ENCODE data around the gene KCND3. TPM values are rescaled to one million over a fixed set of nuclear protein-coding genes. Genes with fewer than 3 reads are reported as not detected.

Gene KCND3
- total RNA-seq, 4 donors from 2014 or later: 4.8 to 11.1 (median 5.7) TPM

DNA sequence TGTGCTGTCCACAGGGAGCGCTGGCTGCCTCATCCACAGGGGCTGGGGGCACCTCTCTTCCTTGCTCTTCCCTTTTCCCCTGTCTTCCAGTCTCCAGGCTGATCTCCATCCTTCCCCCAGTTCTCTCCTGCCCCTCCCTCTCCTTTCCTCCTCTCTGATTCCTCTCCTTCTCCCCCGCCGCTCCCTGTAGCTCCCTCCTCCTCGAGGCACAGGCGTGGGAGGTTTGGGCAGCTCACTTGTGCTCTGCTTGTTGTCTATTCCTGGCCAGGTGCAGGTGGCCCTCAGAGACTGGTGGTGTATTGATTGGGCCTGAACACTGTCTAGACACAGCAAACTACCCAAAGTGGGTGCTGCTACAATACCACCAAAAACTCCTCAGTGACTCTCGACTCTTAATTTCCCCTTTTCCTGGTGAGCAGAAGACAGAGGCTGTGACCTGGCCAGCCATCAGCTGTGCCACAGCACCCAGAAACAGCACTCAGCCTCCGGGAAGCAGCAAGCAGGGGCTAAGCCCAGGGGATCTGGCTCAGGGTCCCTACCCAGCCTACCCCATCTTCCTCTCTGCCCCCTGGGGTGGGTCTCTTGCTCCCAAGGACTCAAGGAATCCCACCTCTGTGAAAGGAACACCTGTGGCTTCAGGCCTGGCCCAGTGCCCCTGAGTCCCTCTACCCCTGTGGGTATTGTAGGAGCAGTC is 140.5 kb downstream of the KCND3 start:
- TF ChIP-seq, protein P1, sequence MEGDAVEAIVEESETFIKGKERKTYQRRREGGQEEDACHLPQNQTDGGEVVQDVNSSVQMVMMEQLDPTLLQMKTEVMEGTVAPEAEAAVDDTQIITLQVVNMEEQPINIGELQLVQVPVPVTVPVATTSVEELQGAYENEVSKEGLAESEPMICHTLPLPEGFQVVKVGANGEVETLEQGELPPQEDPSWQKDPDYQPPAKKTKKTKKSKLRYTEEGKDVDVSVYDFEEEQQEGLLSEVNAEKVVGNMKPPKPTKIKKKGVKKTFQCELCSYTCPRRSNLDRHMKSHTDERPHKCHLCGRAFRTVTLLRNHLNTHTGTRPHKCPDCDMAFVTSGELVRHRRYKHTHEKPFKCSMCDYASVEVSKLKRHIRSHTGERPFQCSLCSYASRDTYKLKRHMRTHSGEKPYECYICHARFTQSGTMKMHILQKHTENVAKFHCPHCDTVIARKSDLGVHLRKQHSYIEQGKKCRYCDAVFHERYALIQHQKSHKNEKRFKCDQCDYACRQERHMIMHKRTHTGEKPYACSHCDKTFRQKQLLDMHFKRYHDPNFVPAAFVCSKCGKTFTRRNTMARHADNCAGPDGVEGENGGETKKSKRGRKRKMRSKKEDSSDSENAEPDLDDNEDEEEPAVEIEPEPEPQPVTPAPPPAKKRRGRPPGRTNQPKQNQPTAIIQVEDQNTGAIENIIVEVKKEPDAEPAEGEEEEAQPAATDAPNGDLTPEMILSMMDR (IDR thresholded peaks at IDR 0.05; ENCODE audit: low read depth): no peak

DNA sequence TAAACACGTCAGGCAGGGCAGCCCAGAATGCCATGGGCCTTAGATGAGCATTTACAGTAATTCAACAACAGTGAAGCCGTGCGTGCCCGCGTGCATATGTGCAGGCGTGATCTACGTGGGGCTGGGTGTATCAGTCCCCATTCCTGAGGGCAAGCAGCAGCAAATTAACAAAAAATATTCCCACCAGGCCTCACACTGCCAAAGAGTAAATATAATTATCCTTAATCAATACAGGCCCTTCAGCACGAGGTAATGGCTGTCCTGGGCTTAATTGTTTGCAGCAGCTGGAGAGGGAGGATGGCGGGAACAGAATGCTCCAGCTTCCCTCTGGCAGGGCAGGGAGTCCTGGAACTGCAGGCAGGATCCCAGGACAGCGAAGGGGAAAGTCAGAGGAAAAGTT is 142.0 kb downstream of the KCND3 start:
- TF ChIP-seq, protein P1 (IDR thresholded peaks at IDR 0.05; ENCODE audit: low read depth): no peak

DNA sequence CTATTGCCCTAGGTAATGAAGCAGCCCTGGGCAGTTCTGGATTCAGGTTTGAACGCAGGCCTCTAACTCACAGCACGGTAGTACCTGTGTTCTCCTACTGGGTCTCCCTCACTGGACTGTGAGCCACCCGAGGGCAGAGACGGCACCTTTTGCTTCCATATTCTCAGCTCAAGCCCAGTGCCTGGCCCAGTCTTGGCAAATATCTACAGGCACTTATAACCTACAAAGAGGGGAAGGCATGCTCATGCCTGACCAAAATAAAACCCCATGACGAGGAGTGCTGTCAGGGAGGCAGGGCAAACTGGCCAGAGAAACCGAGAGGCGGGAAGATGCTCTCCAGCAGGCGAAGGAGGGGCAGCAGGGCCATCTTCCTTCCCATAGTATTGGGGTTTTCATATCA is 142.6 kb downstream of the KCND3 start:
- TF ChIP-seq, protein P1 (IDR thresholded peaks at IDR 0.05; ENCODE audit: low read depth): no peak

DNA sequence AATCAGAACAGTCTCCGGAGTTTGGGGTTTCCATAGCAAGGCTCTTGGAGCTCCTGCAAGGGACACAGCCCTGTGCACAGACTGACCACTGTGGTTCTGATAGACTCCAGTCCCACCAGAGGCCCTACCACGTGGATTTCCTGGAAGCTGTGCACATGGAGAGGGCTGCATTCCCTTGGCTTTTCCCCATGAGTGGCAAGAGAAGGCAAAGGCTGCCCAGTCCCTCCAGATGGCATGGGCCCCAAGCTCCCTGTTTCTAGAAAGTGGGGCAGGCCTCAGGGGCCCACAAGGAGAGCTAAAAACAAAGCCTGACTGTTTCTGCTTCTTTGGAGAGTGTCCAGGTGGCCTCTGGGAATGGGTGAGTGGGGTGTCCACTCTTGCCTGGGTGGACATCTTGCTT is 146.3 kb downstream of the KCND3 start:
- TF ChIP-seq, protein P1 (IDR thresholded peaks at IDR 0.05; ENCODE audit: low read depth): no peak

DNA sequence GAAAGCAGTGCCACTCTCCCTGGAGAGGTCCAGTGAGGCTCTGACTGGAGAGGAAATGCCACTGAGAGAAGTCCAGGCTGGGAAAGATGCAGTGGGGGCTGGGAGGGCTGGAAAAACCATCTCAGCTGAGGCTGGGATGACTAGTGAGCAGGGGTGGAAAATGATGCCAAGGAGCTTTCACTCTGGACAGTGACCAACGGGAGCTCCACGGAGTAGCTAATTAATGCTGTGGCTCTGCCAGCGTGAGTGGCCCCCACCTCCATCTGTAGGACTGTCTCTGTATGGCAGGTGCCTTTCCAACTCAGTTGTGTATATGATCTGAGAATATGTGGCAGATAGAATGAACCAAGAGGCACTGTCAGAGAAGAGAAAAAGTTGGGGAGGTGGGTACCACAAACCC is 147.1 kb downstream of the KCND3 start:
- TF ChIP-seq, protein P1 (IDR thresholded peaks at IDR 0.05; ENCODE audit: low read depth): no peak

DNA sequence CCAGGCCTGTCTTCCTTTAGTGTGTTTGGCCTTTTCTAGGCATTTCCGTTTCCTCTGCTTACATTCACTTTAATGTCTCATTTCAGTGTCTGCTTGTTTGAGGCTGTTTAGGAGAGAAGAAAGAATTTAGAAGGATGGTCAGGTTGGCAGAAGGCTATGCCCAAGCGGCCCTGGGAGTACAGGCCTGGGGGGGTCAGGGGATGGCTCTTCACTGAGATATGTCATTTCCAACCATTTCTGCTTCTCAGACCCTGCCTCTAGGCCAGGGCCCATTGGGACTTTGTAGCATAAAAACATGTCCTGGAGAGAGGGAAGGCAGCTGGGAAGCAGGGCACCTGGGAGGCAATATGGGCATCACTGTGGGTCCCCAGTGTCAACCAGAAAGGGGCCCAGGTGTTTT is 147.7 kb downstream of the KCND3 start:
- TF ChIP-seq, protein P1 (IDR thresholded peaks at IDR 0.05; ENCODE audit: low read depth): no peak

DNA sequence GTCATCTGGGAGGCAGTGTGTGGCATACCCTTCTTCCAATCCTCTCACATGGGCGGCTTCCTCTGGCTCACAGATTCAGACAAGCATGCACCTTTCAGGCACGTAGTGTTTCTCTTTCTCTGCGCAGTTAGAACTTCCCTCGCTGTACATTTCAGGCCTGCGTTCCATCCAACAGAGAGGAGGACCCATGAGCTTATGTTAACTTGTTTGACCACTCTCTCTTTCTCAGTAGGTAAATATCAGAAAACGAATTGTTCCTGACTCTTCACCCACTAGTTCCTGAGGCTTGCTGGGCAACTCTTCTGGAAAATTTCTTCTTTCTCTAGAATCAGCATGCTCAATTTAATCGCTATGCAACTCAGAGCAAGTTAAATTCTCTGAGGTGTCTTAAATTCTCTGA is 148.3 kb downstream of the KCND3 start:
- TF ChIP-seq, protein P1 (IDR thresholded peaks at IDR 0.05; ENCODE audit: low read depth): no peak
